WTC11 (cell line): ENCODE data around the gene TAS2R31. TPM values are rescaled to one million over a fixed set of nuclear protein-coding genes. Genes with fewer than 3 reads are reported as not detected.

ENCODE experiments used
- ATAC-seq: fragments of 200-7000 bp; cut with Tn5 transposase; 2 replicates; pipeline ENCODE4 v1.10.0; 2021; ENCODE audit warnings: mild to moderate bottlenecking, moderate library complexity
- CTCF ChIA-PET: fragments of 300-600 bp; sonication (Branson Sonifier 250); formaldehyde crosslinking; loops from one replicate; lab custom pipeline; 2021; ENCODE audit warnings: antibody characterized with exemption; lab: Charles Lee
- POLR2A ChIA-PET: fragments of 350-600 bp; sonication (Branson Sonifier 250); formaldehyde crosslinking; loops from one replicate; lab custom pipeline; 2021; ENCODE audit warnings: antibody characterized with exemption; lab: Charles Lee
- DNase-seq: peaks from one replicate; pipeline ENCODE4 v3.0.0; 2021; ENCODE audit warnings: low spot score
- H3K27ac Mint-ChIP-seq: 2 replicates; pipeline ENCODE4 v1.8.0; 2021; ENCODE audit warnings: mixed read lengths
- H3K27me3 Mint-ChIP-seq: 2 replicates; pipeline ENCODE4 v1.8.0; 2021; ENCODE audit warnings: low read depth, mild to moderate bottlenecking, moderate library complexity, mixed read lengths
- H3K36me3 Mint-ChIP-seq: 2 replicates; pipeline ENCODE4 v1.8.0; 2021; ENCODE audit warnings: mixed read lengths
- H3K4me1 Mint-ChIP-seq: 2 replicates; pipeline ENCODE4 v1.8.0; 2022; ENCODE audit warnings: mixed read lengths
- H3K4me3 Mint-ChIP-seq: 2 replicates; pipeline ENCODE4 v1.8.0; 2021; ENCODE audit warnings: mild to moderate bottlenecking, moderate library complexity, mixed read lengths
- H3K9me3 Mint-ChIP-seq: 2 replicates; pipeline ENCODE4 v1.8.0; 2021; ENCODE audit warnings: mixed read lengths
- ARID4B ChIP-seq: sonication (generic); formaldehyde crosslinking; IDR thresholded peaks from 2 replicates; pipeline ENCODE4 v1.8.0; 2023; ENCODE audit warnings: missing genetic modification reagents, mild to moderate bottlenecking, borderline replicate concordance
- CDX4 ChIP-seq: fragments of 250-450 bp; sonication (Bioruptor Pico); IDR thresholded peaks from 2 replicates; pipeline ENCODE4 v1.9.0; 2021; ENCODE audit warnings: moderate library complexity, mild to moderate bottlenecking, inconsistent platforms, borderline replicate concordance
- ESRRA ChIP-seq: sonication (generic); formaldehyde crosslinking; IDR thresholded peaks from 2 replicates; pipeline ENCODE4 v1.8.1; 2022; ENCODE audit warnings: mild to moderate bottlenecking, missing genetic modification reagents, borderline replicate concordance
- ETV6 ChIP-seq: sonication (generic); formaldehyde crosslinking; IDR thresholded peaks from 2 replicates; pipeline ENCODE4 v1.8.1; 2022; ENCODE audit warnings: mild to moderate bottlenecking, missing genetic modification reagents
- FOXJ3 ChIP-seq: sonication (generic); formaldehyde crosslinking; IDR thresholded peaks from 2 replicates; pipeline ENCODE4 v1.9.0; 2021; ENCODE audit warnings: missing genetic modification reagents, mild to moderate bottlenecking, borderline replicate concordance
- IRF1 ChIP-seq: sonication (generic); formaldehyde crosslinking; IDR thresholded peaks from 2 replicates; pipeline ENCODE4 v1.8.0; 2023; ENCODE audit warnings: missing genetic modification reagents
- JAZF1 ChIP-seq: fragments of 250-450 bp; sonication (Bioruptor Pico); IDR thresholded peaks from 2 replicates; pipeline ENCODE4 v1.9.0; 2021; ENCODE audit warnings: moderate library complexity, mild to moderate bottlenecking, inconsistent platforms
- MYBL2 ChIP-seq: sonication (generic); formaldehyde crosslinking; IDR thresholded peaks from 2 replicates; pipeline ENCODE4 v1.8.1; 2023; ENCODE audit warnings: mild to moderate bottlenecking, moderate library complexity, missing genetic modification reagents
- SMAD3 ChIP-seq: sonication (generic); formaldehyde crosslinking; IDR thresholded peaks from 2 replicates; pipeline ENCODE4 v1.8.0; 2022; ENCODE audit warnings: missing genetic modification reagents, mild to moderate bottlenecking, borderline replicate concordance
- SMAD4 ChIP-seq: sonication (generic); formaldehyde crosslinking; IDR thresholded peaks from 2 replicates; pipeline ENCODE4 v1.8.0; 2022; ENCODE audit warnings: mild to moderate bottlenecking, missing genetic modification reagents
- ZNF281 ChIP-seq: sonication (generic); formaldehyde crosslinking; IDR thresholded peaks from 2 replicates; pipeline ENCODE4 v1.8.0; 2023; ENCODE audit warnings: mild to moderate bottlenecking, missing genetic modification reagents
- ZNF425 ChIP-seq: fragments of 250-450 bp; sonication (Bioruptor Pico); conservative IDR thresholded peaks from 2 replicates; pipeline ENCODE4 v1.9.0; 2021; ENCODE audit warnings: mild to moderate bottlenecking
- total RNA-seq: library from RNA; stranded (reverse); gene quantifications from 3 replicates; pipeline ENCODE4 v1.2.3, GENCODE V29; 2021

The TAS2R31 gene
- total RNA-seq, 1 experiment from 2014 or later, result 1.9 TPM

- DNase-seq (no peak), ATAC-seq (no peak)
- Mint-ChIP-seq H3K27ac (no peak within 1 kb of the TSS), H3K27me3 (no peaks in the 10 kb centered on the region), H3K36me3 (peaks cover 12% of the 10 kb centered on the region), H3K4me1 (no peaks in the 10 kb centered on the region), H3K4me3 (no peak within 1 kb of the TSS), H3K9me3 (peaks cover 10% of the 10 kb centered on the region)
- ChIA-PET POLR2A (no interaction called here), CTCF (no interaction called here)
- TF ChIP-seq ETV6 (CRISPR knock-in tag) (no peak), ARID4B (CRISPR knock-in tag) (no peak), ZNF281 (CRISPR knock-in tag) (no peak), ESRRA (CRISPR knock-in tag) (no peak), FOXJ3 (CRISPR knock-in tag) (no peak), JAZF1 (CRISPR knock-in tag) (no peak), MYBL2 (CRISPR knock-in tag) (no peak), ZNF425 (CRISPR knock-in tag) (no peak), CDX4 (CRISPR knock-in tag) (no peak)
Observed at GRCh38 chr12:11022520-11022919, 8.7 kb downstream of the TAS2R31 start, which contains the start of gene TAS2R19. Gene TAS2R19 (minus strand): TSS chr12:11022620. CDS start chr12:11022571, 49 bp downstream.

- DNase-seq, result no peak
- Mint-ChIP-seq H3K27me3 (no peaks in the 10 kb centered on the region), H3K4me1 (peaks cover 8% of the 10 kb centered on the region), H3K36me3 (no peaks in the 10 kb centered on the region; the same call in 1 of the 2 replicates), H3K9me3 (no peaks in the 10 kb centered on the region), H3K27ac (no peak overlapping the region), H3K4me3 (no peak overlapping the region)
- ChIA-PET POLR2A (no interaction called here), CTCF (interaction anchor here (1.5 kb wide), 1 partner anchor 9 kb away, joined by 4 read pairs; no protein-coding TSS in a partner anchor)
- no peak for TF ChIP-seq IRF1 (CRISPR knock-in tag)
- TF ChIP-seq SMAD4, result no peak
- TF ChIP-seq SMAD3 (CRISPR knock-in tag), result no peak
- TF ChIP-seq ESRRA (CRISPR knock-in tag), result no peak
- ATAC-seq, result no peak
Observed at GRCh38 chr12:11016937-11017336, 14.3 kb downstream of the TAS2R31 start.
